K562 (cell line): ENCODE data around the gene GRPR. TPM values are rescaled to one million over a fixed set of nuclear protein-coding genes. Genes with fewer than 3 reads are reported as not detected.

ENCODE experiments used
- ATAC-seq: fragments of 200-7000 bp; cut with Tn5 transposase; 3 replicates; pipeline ENCODE4 v1.9.1; 2020; ENCODE audit warnings: moderate library complexity
- BruUV-seq: library from RNA; stranded (reverse); fragments of 400-500 nt; replicated peaks from 2 replicates; lab custom pipeline; 2021; lab: Mats Ljungman, UMichigan
- CTCF ChIA-PET: fragments of 300-600 bp; formaldehyde crosslinking; extraction: SDS; loops from one replicate; lab custom pipeline; 2021; ENCODE audit warnings: low intra/inter-chr PET ratio; lab: Yijun Ruan, JAX
- POLR2A ChIA-PET: fragments of 300-600, 350-650 bp; sonication (Branson Sonifier 250); formaldehyde crosslinking; extraction: SDS; loops from one replicate; lab custom pipeline; 2021; ENCODE audit warnings: antibody characterized with exemption, inconsistent platforms; lab: Yijun Ruan, JAX
- DNase-seq, 4 experiments: peaks; one replicate each; pipeline versions ENCODE4 v3.0.0 to v3.0.0-alpha.2; 2011 to 2018; ENCODE audit warnings: low spot score in 3 of 4, mixed read lengths in 3 of 4; ENCODE audit errors: extremely low read depth in 1 of 4
- FAIRE-seq: peaks from 2 replicates; lab custom pipeline; 2011; peaks lifted over from hg19 to GRCh38; lab: Jason Lieb, UNC
- H2AFZ ChIP-seq: 2 replicates; pipeline ENCODE4 v1.6.0; 2011; ENCODE audit warnings: low read depth, low read length, control low read depth, inconsistent platforms
- H3K27ac ChIP-seq: fragments of 200-600 bp; 3 replicates; pipeline ENCODE4 v1.8.0; 2011; ENCODE audit warnings: low read depth, mild to moderate bottlenecking, control low read depth, inconsistent platforms, low read length, moderate library complexity, mixed read lengths; ENCODE audit errors: extremely low read depth
- H3K27me3 ChIP-seq, 2 experiments: fragments of 300-600 bp in 1 of 2; 2 replicates in 1 of 2; 3 replicates in 1 of 2; pipeline versions ENCODE4 v1.6.0 to v1.8.0; 2011; ENCODE audit warnings: inconsistent platforms in 2 of 2, low read length in 2 of 2, mild to moderate bottlenecking in 1 of 2, mixed read lengths in 1 of 2, moderate library complexity in 1 of 2; ENCODE audit not compliant: control insufficient read depth in 2 of 2, insufficient read depth in 2 of 2
- H3K36me3 ChIP-seq: fragments of 300-600 bp; 3 replicates; pipeline ENCODE4 v1.8.0; 2011; ENCODE audit warnings: mild to moderate bottlenecking, low read length, inconsistent platforms; ENCODE audit not compliant: control insufficient read depth, insufficient read depth
- H3K4me1 ChIP-seq, 2 experiments: fragments of 200-600 bp in 1 of 2; replicated peaks in 1 of 2; 2 replicates in 1 of 2; 3 replicates in 1 of 2; pipeline versions ENCODE4 v1.5.1 to v1.8.0; 2011; ENCODE audit warnings: inconsistent platforms in 2 of 2, low read length in 2 of 2, mild to moderate bottlenecking in 1 of 2, mixed read lengths in 1 of 2, moderate library complexity in 1 of 2; ENCODE audit not compliant: control insufficient read depth in 2 of 2, insufficient read depth in 2 of 2
- H3K4me2 ChIP-seq: 2 replicates; pipeline ENCODE4 v1.6.1; 2011; ENCODE audit warnings: low read length, control low read depth, inconsistent platforms, mixed read lengths; ENCODE audit not compliant: insufficient read depth
- H3K4me3 ChIP-seq: fragments of 200-600 bp; sonication (generic), shearing (Covaris generic); 2 replicates; pipeline ENCODE4 v1.5.1; 2016; ENCODE audit warnings: control low read depth, inconsistent platforms
- H3K79me2 ChIP-seq: fragments of 200-600 bp; 3 replicates; pipeline ENCODE4 v1.8.0; 2011; ENCODE audit warnings: low read length, inconsistent platforms; ENCODE audit not compliant: control insufficient read depth, insufficient read depth
- H3K9ac ChIP-seq, 2 experiments: 2 replicates each; pipeline versions ENCODE4 v1.6.0 to v1.6.1; 2011; ENCODE audit warnings: low read depth in 2 of 2, low read length in 2 of 2, control low read depth in 1 of 2, inconsistent platforms in 1 of 2, mild to moderate bottlenecking in 1 of 2, mixed read lengths in 1 of 2; ENCODE audit not compliant: insufficient read depth in 1 of 2
- H3K9me1 ChIP-seq: one replicate; pipeline ENCODE4 v1.6.0; 2011; ENCODE audit warnings: inconsistent platforms, mild to moderate bottlenecking, low read length, moderate library complexity; ENCODE audit not compliant: control insufficient read depth, insufficient read depth
- H3K9me3 ChIP-seq: replicated peaks from 2 replicates; pipeline ENCODE4 v1.5.1; 2011; ENCODE audit warnings: low read depth, low read length, inconsistent platforms; ENCODE audit not compliant: control insufficient read depth, insufficient read depth
- H4K20me1 ChIP-seq: replicated peaks from 2 replicates; pipeline ENCODE4 v1.6.1; 2011; ENCODE audit warnings: low read length, inconsistent platforms, mixed read lengths; ENCODE audit not compliant: control insufficient read depth, insufficient read depth
- CTCF ChIP-seq, 3 experiments: IDR thresholded peaks in 2 of 3; conservative IDR thresholded peaks in 1 of 3; 2 replicates each; pipeline ENCODE4 v1.5.1; 2011 to 2012; ENCODE audit warnings: low read length in 3 of 3, mild to moderate bottlenecking in 3 of 3, control low read depth in 2 of 3, improper control_type of control experiment in 1 of 3, inconsistent platforms in 1 of 3, low read depth in 1 of 3, mixed read lengths in 1 of 3, moderate library complexity in 1 of 3; ENCODE audit not compliant: insufficient read depth in 2 of 3
- NCOA1 ChIP-seq: fragments of 450-650 bp; IDR thresholded peaks from 2 replicates; pipeline ENCODE4 v1.6.1; 2016; ENCODE audit warnings: low read depth
- SMAD4 ChIP-seq: fragments of 250-450 bp; sonication (Bioruptor Pico); conservative IDR thresholded peaks from 2 replicates; pipeline ENCODE4 v1.8.0; 2021; ENCODE audit warnings: inconsistent platforms, mild to moderate bottlenecking, moderate library complexity
- SP2 ChIP-seq: IDR thresholded peaks from 2 replicates; pipeline ENCODE4 v1.6.1; 2011; ENCODE audit warnings: mild to moderate bottlenecking, low read depth, low read length, moderate library complexity; ENCODE audit not compliant: poor library complexity, severe bottlenecking; ENCODE audit errors: extremely low read depth
- in situ Hi-C: fragments of 300-500 bp; cut with MboI; formaldehyde crosslinking; loops from 4 replicates; pipeline ENCODE4 v1.15.0; 2018; ENCODE audit warnings: inconsistent platforms, mixed read lengths
- intact Hi-C: fragments of 100-400 bp; cut with micrococcal nuclease; formaldehyde crosslinking; loops from 2 replicates; pipeline ENCODE4 v1.14.2; 2022
- polyA plus RNA-seq, 8 experiments: library from polyadenylated mRNA; depleted of rRNA in 4 of 8; stranded (reverse) in 5 of 8; unstranded in 3 of 8; fragments of >200 nt; fragmentation: Nextera tagmentation in 2 of 8; fragmentation: Illumina TruSeq in 1 of 8; extraction: Ambion mirVana in 2 of 8; extraction: Trizol in 1 of 8; gene quantifications; 2 replicates each; pipeline versions ENCODE4 v1.2.1 to v1.2.3, GENCODE V29; 2011 to 2014; ENCODE audit warnings: inconsistent platforms in 1 of 8, missing spikeins in 1 of 8
- total RNA-seq, 7 experiments: library from RNA; depleted of rRNA in 6 of 7; stranded (reverse); fragments of >200 nt in 6 of 7; fragmentation: Illumina TruSeq in 2 of 7; extraction: Trizol in 2 of 7; gene quantifications; 2 replicates each; pipeline versions ENCODE4 v1.2.1 to v1.2.3, GENCODE V29; 2011 to 2021; ENCODE audit warnings: low replicate concordance in 1 of 7

The GRPR gene
- total and polyA plus RNA-seq, 9 of the 15 experiments (the other 6 are each of a cell fraction or from before 2014, with no cell fraction given) = 0.06 to 0.11 TPM; not detected in 7

GRCh38 chrX:16089086-16089485 lies 34.3 kb upstream of the GRPR start:
- no TSS peak for BruUV-seq
- H3K36me3 ChIP-seq = no peaks in the 10 kb centered on the region
- in situ Hi-C loops = no loop called here
- DNase-seq = no peak
- no peak overlapping the region for H3K4me3 ChIP-seq
- H3K9me3 ChIP-seq = no peaks in the 10 kb centered on the region
- ChIA-PET CTCF (no interaction called here), POLR2A (no interaction called here)
- H3K27me3 ChIP-seq = no peaks in the 10 kb centered on the region
- no peak overlapping the region for H3K4me2 ChIP-seq
- FAIRE-seq = no peak
- H3K9me1 ChIP-seq = no peaks in the 10 kb centered on the region
- no peaks in the 10 kb centered on the region for H3K79me2 ChIP-seq
- no peaks in the 10 kb centered on the region for H4K20me1 ChIP-seq
- TF ChIP-seq SMAD4 (CRISPR knock-in tag) (no peak), NCOA1 (no peak), SP2 (no peak), CTCF (IDR thresholded peaks at IDR 0.05 in 2 of 3, conservative IDR thresholded peaks at IDR 0.05 in 1 of 3; ENCODE audit: insufficient read depth in 2 of 3, low read depth in 1 of 3, low read length in 3 of 3) (no peak)
- no peak for ATAC-seq
- no peak overlapping the region for H2AFZ ChIP-seq
- H3K27ac ChIP-seq = no peak overlapping the region
- no peak overlapping the region for H3K9ac ChIP-seq
- H3K4me1 ChIP-seq = no peaks in the 10 kb centered on the region
- intact Hi-C loops = no loop called here
